A549 (cell line): ENCODE measurements around the gene MMRN1. TPM values are rescaled to one million over a fixed set of nuclear protein-coding genes. Genes with fewer than 3 reads are reported as not detected.

Experiments
- ATAC-seq, 2 experiments: fragments of 200-7000 bp in 1 of 2; fragments of >200 bp in 1 of 2; cut with Nextera tagmentation in 1 of 2; cut with Tn5 transposase in 1 of 2; 3 replicates each; pipeline versions ENCODE4 v1.8.0 to v1.9.1; 2018 to 2020; ENCODE audit warnings: mild to moderate bottlenecking in 1 of 2, moderate library complexity in 1 of 2
- CTCF ChIA-PET: fragments of 300-600 bp; sonication (Branson Sonifier 250); formaldehyde crosslinking; extraction: SDS; loops from one replicate; lab custom pipeline; 2021; ENCODE audit warnings: antibody characterized with exemption, inconsistent platforms; lab: Yijun Ruan, JAX
- POLR2A ChIA-PET: fragments of 350-600 bp; formaldehyde crosslinking; extraction: SDS; loops from one replicate; lab custom pipeline; 2021; ENCODE audit warnings: antibody characterized with exemption, inconsistent platforms; lab: Yijun Ruan, JAX
- DNase-seq, 2 experiments: peaks; one replicate each; pipeline versions ENCODE4 v3.0.0 to v3.0.0-alpha.2; 2011 to 2016; ENCODE audit warnings: low read depth in 1 of 2, low spot score in 1 of 2
- FAIRE-seq: peaks from 2 replicates; lab custom pipeline; 2011; peaks lifted over from hg19 to GRCh38; lab: Jason Lieb, UNC
- H3K27ac ChIP-seq, 2 experiments: fragments of >200 bp; sonication (Bioruptor Twin); formaldehyde crosslinking; 3 replicates each; pipeline ENCODE4 v1.5.1; 2016 to 2017
- H3K4me1 ChIP-seq: fragments of >200 bp; sonication (Bioruptor Twin); formaldehyde crosslinking; 3 replicates; pipeline ENCODE4 v1.6.1; 2016
- H3K4me2 ChIP-seq: fragments of >200 bp; sonication (Bioruptor Twin); formaldehyde crosslinking; 3 replicates; pipeline ENCODE4 v1.6.1; 2016
- H3K4me3 ChIP-seq: fragments of >200 bp; sonication (Bioruptor Twin); formaldehyde crosslinking; 3 replicates; pipeline ENCODE4 v1.5.1; 2016
- H3K9me3 ChIP-seq: fragments of >200 bp; sonication (Bioruptor Twin); formaldehyde crosslinking; 3 replicates; pipeline ENCODE4 v1.6.1; 2016
- ATOH8 ChIP-seq: fragments of 250-450 bp; sonication (Bioruptor Pico); IDR thresholded peaks from 2 replicates; pipeline ENCODE4 v1.5.0; 2020; ENCODE audit warnings: low read depth, mild to moderate bottlenecking, moderate library complexity
- BHLHE40 ChIP-seq: IDR thresholded peaks from 2 replicates; pipeline ENCODE4 v1.6.1; 2012; ENCODE audit warnings: low read depth, low read length, inconsistent platforms
- CBX8 ChIP-seq: fragments of 200-600 bp; sonication (generic); IDR thresholded peaks from 2 replicates; pipeline ENCODE4 v1.6.1; 2016
- CEBPB ChIP-seq, 2 experiments: fragments of >200 bp in 1 of 2; sonication (Bioruptor Twin) in 1 of 2; formaldehyde crosslinking in 1 of 2; IDR thresholded peaks; 2 replicates each; pipeline ENCODE4 v1.6.1; 2012 to 2016
- EHF ChIP-seq: fragments of 250-450 bp; sonication (Bioruptor Pico); IDR thresholded peaks from 2 replicates; pipeline ENCODE4 v1.5.0; 2020; ENCODE audit warnings: mild to moderate bottlenecking
- EHMT2 ChIP-seq: fragments of 200-600 bp; sonication (generic); IDR thresholded peaks from 2 replicates; pipeline ENCODE4 v1.6.1; 2016; ENCODE audit warnings: antibody characterized with exemption, low read depth, mild to moderate bottlenecking, moderate library complexity
- ELK1 ChIP-seq: fragments of 150-350 bp; IDR thresholded peaks from 2 replicates; pipeline ENCODE4 v1.6.1; 2014; ENCODE audit warnings: low read depth, mild to moderate bottlenecking, low read length
- EP300 ChIP-seq, 2 experiments: fragments of >200 bp; sonication (Bioruptor Twin); formaldehyde crosslinking; IDR thresholded peaks; 2 replicates in 1 of 2; 3 replicates in 1 of 2; pipeline ENCODE4 v1.6.1; 2016 to 2017
- ESRRA ChIP-seq: fragments of 150-350 bp; IDR thresholded peaks from 2 replicates; pipeline ENCODE4 v1.6.1; 2014; ENCODE audit warnings: mild to moderate bottlenecking, low read length, borderline replicate concordance
- FOSB ChIP-seq: fragments of 250-450 bp; sonication (Bioruptor Pico); IDR thresholded peaks from 2 replicates; pipeline ENCODE4 v1.5.0; 2020; ENCODE audit warnings: mild to moderate bottlenecking, moderate library complexity
- FOSL2 ChIP-seq, 2 experiments: fragments of 450-650 bp in 1 of 2; fragments of >200 bp in 1 of 2; sonication (Bioruptor Twin) in 1 of 2; formaldehyde crosslinking; IDR thresholded peaks; 2 replicates each; pipeline versions ENCODE4 v1.5.0 to v1.6.1; 2016 to 2020; ENCODE audit warnings: mild to moderate bottlenecking in 1 of 2, moderate library complexity in 1 of 2
- FOXS1 ChIP-seq: fragments of 250-450 bp; sonication (Bioruptor Pico); IDR thresholded peaks from 2 replicates; pipeline ENCODE4 v1.5.0; 2020; ENCODE audit warnings: mild to moderate bottlenecking, moderate library complexity
- HES2 ChIP-seq: fragments of >200 bp; sonication (Bioruptor Twin); formaldehyde crosslinking; IDR thresholded peaks from 2 replicates; pipeline ENCODE4 v1.6.1; 2016
- HOXA7 ChIP-seq: fragments of 250-450 bp; sonication (Bioruptor Pico); IDR thresholded peaks from 2 replicates; pipeline ENCODE4 v1.5.0; 2020; ENCODE audit warnings: mild to moderate bottlenecking, moderate library complexity
- HOXB13 ChIP-seq: fragments of 250-450 bp; sonication (Bioruptor Pico); IDR thresholded peaks from 2 replicates; pipeline ENCODE4 v1.5.0; 2020; ENCODE audit warnings: low read depth, mild to moderate bottlenecking, moderate library complexity
- HOXB5 ChIP-seq: fragments of 250-450 bp; sonication (Bioruptor Pico); IDR thresholded peaks from 2 replicates; pipeline ENCODE4 v1.5.0; 2020; ENCODE audit warnings: mild to moderate bottlenecking, moderate library complexity
- JUN ChIP-seq, 2 experiments: fragments of >200 bp; sonication (Bioruptor Twin); formaldehyde crosslinking; IDR thresholded peaks; 2 replicates in 1 of 2; 3 replicates in 1 of 2; pipeline ENCODE4 v1.6.1; 2016 to 2017
- JUNB ChIP-seq: fragments of >200 bp; sonication (Bioruptor Twin); formaldehyde crosslinking; IDR thresholded peaks from 2 replicates; pipeline ENCODE4 v1.6.1; 2016
- KDM1A ChIP-seq: fragments of 200-600 bp; sonication (generic); IDR thresholded peaks from 2 replicates; pipeline ENCODE4 v1.6.1; 2016; ENCODE audit warnings: low read depth, mild to moderate bottlenecking
- MAZ ChIP-seq: fragments of 150-350 bp; IDR thresholded peaks from 2 replicates; pipeline ENCODE4 v1.6.1; 2014; ENCODE audit warnings: antibody characterized with exemption, low read depth, low read length, borderline replicate concordance
- MYC ChIP-seq: IDR thresholded peaks from 2 replicates; pipeline ENCODE4 v1.6.1; 2012; ENCODE audit warnings: mild to moderate bottlenecking, inconsistent platforms, low read length, improper control_type of control experiment, borderline replicate concordance
- NFE2L2 ChIP-seq: fragments of 150-350 bp; conservative IDR thresholded peaks from 2 replicates; pipeline ENCODE4 v1.6.1; 2014; ENCODE audit warnings: low read length
- NR3C1 ChIP-seq: fragments of >200 bp; sonication (Bioruptor Twin); formaldehyde crosslinking; IDR thresholded peaks from 3 replicates; pipeline ENCODE4 v1.6.1; 2017
- ZNF302 ChIP-seq: fragments of 250-450 bp; sonication (Bioruptor Pico); IDR thresholded peaks from 2 replicates; pipeline ENCODE4 v1.9.0; 2021; ENCODE audit warnings: inconsistent platforms, mild to moderate bottlenecking, moderate library complexity
- WGBS: methylation state at CpG from one replicate; pipeline ENCODE4 v1.1.6; 2017; ENCODE audit errors: missing lambda C conversion rate; 5-methylcytosine and 5-hydroxymethylcytosine counted together
- polyA plus RNA-seq, 4 experiments: library from polyadenylated mRNA; depleted of rRNA in 3 of 4; stranded (reverse); fragments of >200 nt; fragmentation: RNase III in 1 of 4; extraction: RNeasy Plus Mini Kit Qiagen cat#74134 plus additional on column Dnase treatment in 1 of 4; gene quantifications; 2 replicates in 3 of 4; 3 replicates in 1 of 4; pipeline ENCODE4 v1.2.3, GENCODE V29; 2011 to 2017
- TF ChIP-seq, protein P1 (sequence below): fragments of >200 bp; sonication (Bioruptor Twin); formaldehyde crosslinking; IDR thresholded peaks from 3 replicates; pipeline ENCODE4 v1.6.1; 2016

The MMRN1 gene
- polyA plus RNA-seq, 2 of the 4 experiments (the other 2 are of a cell fraction): not detected

DNA sequence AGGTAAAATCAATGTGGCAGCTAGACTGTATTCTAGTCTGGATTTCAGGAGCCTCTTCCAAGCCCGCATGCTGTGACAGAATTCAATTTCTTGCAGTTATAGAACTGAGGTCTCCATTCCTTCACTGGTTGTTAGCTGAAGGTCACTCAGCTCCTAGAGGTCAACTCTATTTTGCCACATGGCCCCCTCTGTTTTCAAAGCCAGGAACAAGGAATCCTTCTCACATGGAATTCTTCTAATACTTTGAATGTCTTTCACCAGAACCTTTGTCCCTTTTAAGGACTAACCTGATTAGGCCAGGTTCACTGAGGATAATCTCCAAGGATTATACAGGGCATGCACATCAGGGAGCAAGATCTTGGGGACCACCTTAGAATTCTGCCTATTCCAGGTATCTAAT, 23.4 kb upstream of the MMRN1 start (continued):
- TF ChIP-seq CEBPB (IDR thresholded peaks at IDR 0.05): no peak

- no peak for DNase-seq
- ChIA-PET CTCF (no interaction called here), POLR2A (no interaction called here)
- 34% methylated on average over 3 of the region's 3 CpGs for WGBS
- no peak for FAIRE-seq
- no peaks in the 10 kb centered on the region for H3K9me3 ChIP-seq
- ATAC-seq: no peak
- no peak for TF ChIP-seq NR3C1
- TF ChIP-seq HOXB5 (CRISPR knock-in tag): no peak
- TF ChIP-seq ESRRA: no peak
- no peak for TF ChIP-seq EHMT2
- no peak for TF ChIP-seq FOSB (CRISPR knock-in tag)
- no peak for TF ChIP-seq HES2
- TF ChIP-seq ELK1: no peak
- no peak for TF ChIP-seq FOXS1 (CRISPR knock-in tag)
- no peak for TF ChIP-seq MAZ
- no peak for TF ChIP-seq CBX8
- TF ChIP-seq, protein P1, sequence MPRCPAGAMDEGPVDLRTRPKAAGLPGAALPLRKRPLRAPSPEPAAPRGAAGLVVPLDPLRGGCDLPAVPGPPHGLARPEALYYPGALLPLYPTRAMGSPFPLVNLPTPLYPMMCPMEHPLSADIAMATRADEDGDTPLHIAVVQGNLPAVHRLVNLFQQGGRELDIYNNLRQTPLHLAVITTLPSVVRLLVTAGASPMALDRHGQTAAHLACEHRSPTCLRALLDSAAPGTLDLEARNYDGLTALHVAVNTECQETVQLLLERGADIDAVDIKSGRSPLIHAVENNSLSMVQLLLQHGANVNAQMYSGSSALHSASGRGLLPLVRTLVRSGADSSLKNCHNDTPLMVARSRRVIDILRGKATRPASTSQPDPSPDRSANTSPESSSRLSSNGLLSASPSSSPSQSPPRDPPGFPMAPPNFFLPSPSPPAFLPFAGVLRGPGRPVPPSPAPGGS: no peak
- TF ChIP-seq BHLHE40: no peak
- no peak for TF ChIP-seq HOXB13 (CRISPR knock-in tag)
- no peak for TF ChIP-seq EP300 (IDR thresholded peaks at IDR 0.05)
- no peak for TF ChIP-seq KDM1A
- no peak for TF ChIP-seq MYC
- no peak overlapping the region for H3K4me3 ChIP-seq
- H3K4me1 ChIP-seq: no peaks in the 10 kb centered on the region
- H3K27ac ChIP-seq: no peak overlapping the region
- no peak overlapping the region for H3K4me2 ChIP-seq
Measured at GRCh38 chr4:89876548-89876947, 18.1 kb upstream of the MMRN1 start.

- TF ChIP-seq ATOH8 (no peak), JUN (IDR thresholded peaks at IDR 0.05) (no peak), MYC (no peak), HOXB13 (CRISPR knock-in tag) (no peak), EHF (CRISPR knock-in tag) (no peak), FOXS1 (CRISPR knock-in tag) (no peak), ZNF302 (CRISPR knock-in tag) (no peak), BHLHE40 (no peak), HOXA7 (CRISPR knock-in tag) (no peak), JUNB (no peak), HOXB5 (CRISPR knock-in tag) (no peak), HES2 (no peak), NFE2L2 (no peak), FOSL2 (IDR thresholded peaks at IDR 0.05) (no peak), FOSL2 (CRISPR knock-in tag; IDR thresholded peaks at IDR 0.05) (no peak)
- TF ChIP-seq, protein P1: no peak
- POLR2A ChIA-PET: no interaction called here
- no peak for DNase-seq
- H3K4me3 ChIP-seq: no peak overlapping the region
- no peak for FAIRE-seq
- no peaks in the 10 kb centered on the region for H3K9me3 ChIP-seq
- no peak overlapping the region for H3K27ac ChIP-seq
- whole genome bisulfite sequencing: 5% methylated on average over 1 of the region's 1 CpG
- CTCF ChIA-PET: interaction anchor here (1.3 kb wide), 1 partner anchor 238 kb away, joined by 3 read pairs; no protein-coding TSS in a partner anchor
- no peaks in the 10 kb centered on the region for H3K4me1 ChIP-seq
- ATAC-seq: no peak
- H3K4me2 ChIP-seq: no peak overlapping the region
Measured at GRCh38 chr4:89878611-89879010, 16.0 kb upstream of the MMRN1 start.
